Astrocyte (in vitro differentiated cells and primary cell): ENCODE data around the gene VPS37B.

ENCODE experiments used
- CTCF ChIP-seq: IDR thresholded peaks from 2 replicates; pipeline ENCODE4 v1.5.1; 2011; ENCODE audit warnings: low read depth, mild to moderate bottlenecking, inconsistent platforms, low read length, moderate library complexity; ENCODE audit not compliant: insufficient read depth
- EZH2 ChIP-seq: IDR thresholded peaks from 2 replicates; pipeline ENCODE4 v1.6.1; 2012; ENCODE audit warnings: mild to moderate bottlenecking, low read length, inconsistent platforms; ENCODE audit not compliant: insufficient read depth

- TF ChIP-seq CTCF (no peak), EZH2 (no peak)
Measured at GRCh38 chr12:122834921-122835749, 60.8 kb downstream of the VPS37B start, which contains the start of gene HIP1R.
